Measurements from ENCODE around the gene UBE2J2.
A peak's percentile ranks its signal among the peaks of the same experiment; 100 is the strongest.
"Not testable (repeated sequence)": the region's sequence is repeated elsewhere in the genome, so short reads cannot be mapped to it uniquely, and the experiment has no call there.

The UBE2J2 gene

DNA sequence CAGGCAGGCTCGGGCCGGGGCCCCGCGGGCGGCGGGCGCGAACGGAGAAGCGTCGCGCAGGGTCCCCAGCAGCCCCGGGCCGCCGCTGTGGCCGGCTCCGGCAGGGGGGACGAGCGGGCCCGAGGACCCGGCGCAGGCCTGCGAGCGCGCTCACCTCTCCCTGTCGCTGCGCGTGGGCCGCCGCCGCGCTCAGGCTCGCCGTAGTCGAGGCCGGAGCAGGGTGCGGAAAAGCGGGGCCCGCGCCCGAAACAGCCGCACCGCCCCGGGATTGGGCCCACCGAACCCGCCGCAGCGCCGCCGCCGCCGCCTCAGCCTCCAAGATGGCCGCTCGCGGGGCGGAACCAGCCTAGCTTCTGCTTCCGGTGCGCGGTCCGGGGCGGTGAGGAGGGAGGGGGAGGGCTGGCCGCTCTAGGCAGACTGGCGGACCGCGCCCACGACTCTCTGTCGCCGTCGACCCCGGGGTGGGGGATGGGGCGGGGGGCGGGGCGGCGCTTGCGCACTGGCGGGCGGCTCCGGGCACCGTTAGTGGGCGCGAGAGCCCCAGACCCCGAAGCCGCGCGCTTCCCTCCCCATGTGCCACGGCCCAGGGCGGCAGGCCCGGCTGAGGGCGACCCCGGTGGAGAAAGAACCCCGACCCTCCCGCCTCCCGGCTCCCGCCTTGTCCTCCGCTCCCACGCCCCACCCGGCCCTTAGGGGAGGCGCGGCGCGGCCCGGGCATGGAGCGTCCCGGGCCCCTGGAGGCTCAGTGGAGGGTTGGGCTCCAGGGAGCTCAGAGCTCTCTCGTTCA, at the start of gene UBE2J2:
TSS of gene UBE2J2 (minus strand) at position 343 of the 787 bp plus-strand sequence. CDS start 5,862 bp downstream, outside the sequence.
- DNase-seq: peak; percentile 72 to 84

DNA sequence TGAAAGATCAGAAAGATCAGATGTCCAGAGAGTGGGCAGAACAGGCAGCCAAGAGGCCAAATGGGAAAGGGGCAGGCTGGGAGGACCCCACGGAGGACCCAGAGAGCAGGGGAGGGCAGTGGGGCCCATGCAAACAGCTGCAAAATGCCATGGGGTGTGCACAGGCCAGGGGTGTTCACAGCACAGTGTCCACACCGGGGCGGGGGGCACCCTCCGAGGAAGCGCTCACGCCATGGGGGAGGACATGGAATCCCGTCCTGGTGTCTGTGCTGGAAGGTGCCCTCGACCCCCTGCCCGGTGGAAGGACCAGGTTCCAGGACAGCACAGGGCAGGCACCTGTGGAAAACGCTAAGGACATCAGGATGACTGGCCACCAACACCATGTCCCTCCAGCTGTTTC, 49.3 kb upstream of the UBE2J2 start:
- no peak for DNase-seq

DNA sequence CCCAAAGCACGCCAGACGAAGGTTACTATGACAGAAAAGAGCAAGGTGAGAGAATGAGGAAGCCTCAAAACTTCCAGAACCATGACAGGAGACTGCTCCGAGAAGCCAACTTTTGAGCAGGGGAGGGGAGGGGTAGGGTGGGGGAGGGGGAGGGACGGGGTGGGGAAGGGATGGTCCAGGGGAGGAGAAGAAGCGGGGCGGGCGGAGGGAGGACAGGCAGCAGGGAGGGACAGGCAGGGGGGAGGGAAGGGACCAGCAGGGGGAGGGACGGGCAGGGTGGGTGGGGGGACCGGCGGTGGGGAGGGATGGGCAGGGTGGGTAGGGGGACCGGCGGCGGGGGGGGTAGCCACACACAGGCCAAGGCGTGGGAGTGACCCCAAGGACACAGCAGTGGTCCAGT, 48.8 kb upstream of the UBE2J2 start:
- no peak for DNase-seq

DNA sequence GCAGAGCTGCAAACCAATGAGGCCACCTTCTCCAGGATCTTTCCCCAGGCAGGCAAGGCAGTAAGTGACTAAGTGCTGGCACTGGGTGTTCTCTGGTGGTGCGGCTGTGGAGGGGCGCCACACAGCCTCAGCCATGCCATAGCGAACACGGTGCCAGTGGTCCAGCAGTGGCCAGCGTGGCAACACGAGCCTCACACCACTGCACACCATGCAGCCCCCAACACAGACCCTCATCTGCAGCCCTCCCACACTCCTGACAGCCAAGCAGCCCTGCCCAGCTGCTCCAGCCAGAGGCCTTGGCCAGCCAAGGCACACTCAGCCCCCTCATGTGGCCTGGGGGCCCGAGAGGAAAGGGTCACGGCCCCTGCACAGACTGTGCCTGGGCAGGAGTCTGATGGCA, 47.8 kb upstream of the UBE2J2 start:
- no peak for DNase-seq

DNA sequence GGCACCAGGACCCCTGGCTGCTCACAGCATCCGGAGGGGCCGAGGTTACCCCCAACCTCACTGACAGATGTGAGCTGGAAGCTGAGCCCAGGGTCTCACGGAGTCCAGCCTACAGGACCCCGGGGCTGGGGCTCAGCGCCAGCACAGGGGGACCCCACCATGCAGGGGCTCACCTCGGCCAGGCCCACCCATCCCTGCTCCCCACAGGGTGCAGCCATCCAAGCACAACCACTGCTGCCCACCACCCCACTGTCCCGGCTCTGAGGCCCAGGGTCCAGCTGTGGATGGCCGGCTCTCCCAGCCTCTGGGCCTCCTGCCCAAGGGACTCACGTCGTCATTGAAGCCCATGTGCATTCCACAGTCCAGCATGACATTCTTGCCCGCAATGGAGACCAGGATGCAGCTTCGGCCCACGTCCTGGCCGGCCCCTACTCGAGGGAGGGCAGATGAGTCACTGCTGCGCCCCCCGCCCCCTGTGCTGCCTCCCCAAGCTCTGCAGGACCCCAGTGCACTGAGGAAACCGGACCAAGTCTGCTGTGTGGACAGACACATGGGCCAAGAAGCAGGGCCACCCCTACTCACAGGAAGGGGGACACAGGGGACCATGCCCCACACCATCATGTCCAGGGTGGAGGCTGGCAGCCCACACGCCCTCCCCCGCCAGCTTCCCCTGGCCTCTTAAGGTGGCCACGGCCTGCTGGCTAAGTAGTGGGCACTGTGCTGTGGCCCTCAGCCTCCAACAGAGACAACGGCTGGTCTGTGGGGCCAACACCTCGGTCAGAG, 47.2 kb upstream of the UBE2J2 start:
- no peak for DNase-seq

DNA sequence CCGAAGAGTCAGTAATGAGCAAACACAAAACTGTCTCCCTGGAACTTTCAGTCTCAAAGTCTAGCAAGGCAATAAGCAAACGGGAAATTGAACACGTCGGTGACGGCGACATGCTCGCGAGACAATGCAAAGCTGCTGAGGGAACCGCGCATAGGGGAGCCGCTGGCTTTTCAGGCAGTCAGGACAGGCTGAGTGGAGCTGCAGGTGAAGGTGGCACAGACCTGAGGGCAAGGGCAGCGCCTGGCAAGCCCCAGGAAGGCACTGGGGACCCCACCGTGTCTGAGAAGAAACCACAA, 45.9 kb upstream of the UBE2J2 start:
- DNase-seq: no peak

DNA sequence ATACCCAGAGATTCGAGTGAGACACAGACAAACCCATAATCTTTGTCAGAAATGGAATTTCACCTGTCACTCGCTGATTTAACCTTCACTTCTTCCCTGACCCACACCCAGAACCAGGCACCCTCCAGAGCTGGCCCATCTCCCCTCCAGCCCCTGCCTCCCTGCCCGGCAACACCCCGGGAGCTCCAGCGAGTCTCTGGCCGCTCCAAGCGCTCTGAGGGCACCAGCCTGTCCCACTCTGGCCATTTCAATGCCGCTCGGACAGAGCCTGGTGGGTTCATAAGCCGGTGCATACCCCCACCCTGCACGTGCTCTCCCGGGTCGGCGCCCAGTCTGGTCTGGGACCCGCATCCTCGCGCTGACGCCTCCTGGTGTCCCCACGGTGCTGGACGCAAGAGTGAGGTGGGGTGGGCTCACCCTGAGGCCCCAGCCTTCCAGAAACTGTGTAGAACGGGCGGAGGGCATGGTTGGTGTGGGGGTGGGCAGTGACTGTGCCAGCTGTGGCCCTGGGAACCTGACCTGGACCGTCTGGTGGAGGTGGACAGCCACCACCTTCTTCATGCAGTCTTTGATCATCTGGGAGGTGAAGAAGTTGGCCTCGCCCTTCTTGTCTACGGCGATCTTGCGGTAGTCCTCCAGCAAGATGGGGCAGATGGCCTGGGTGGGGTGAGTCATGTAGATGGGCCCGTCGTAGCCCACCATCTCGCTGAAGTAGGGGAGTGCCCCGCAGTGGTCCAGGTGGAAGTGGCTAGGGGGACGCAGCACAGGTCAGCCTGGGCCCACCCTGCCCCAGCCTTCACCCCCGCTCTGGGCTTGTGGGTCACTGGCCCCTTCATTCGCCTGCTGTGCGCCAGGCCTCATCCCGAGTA, 45.4 kb upstream of the UBE2J2 start:
- no peak for DNase-seq

DNA sequence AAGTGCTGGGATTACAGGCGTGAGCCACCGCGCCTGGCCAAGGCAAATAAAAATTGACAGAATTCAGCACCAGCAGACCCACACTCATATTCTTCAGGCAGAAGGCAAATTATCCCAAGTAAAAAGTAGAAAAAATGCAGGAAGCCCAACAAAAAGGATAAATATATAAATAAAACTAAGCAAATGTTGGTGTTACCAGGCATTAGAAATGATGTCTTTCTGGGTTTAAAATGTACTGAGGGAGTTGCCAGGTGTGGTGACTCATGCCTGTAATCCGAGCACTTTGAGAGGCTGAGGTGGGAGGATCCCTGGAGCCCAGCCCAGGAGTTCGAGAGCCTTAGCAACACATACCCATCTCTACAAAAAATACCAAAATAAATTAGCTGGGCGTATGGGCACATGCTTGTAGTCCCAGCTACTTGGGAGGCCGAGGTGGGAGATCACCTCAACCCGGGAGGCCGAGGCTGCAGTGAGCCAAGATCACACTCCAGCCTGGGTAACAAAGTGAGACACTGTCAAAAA, 44.5 kb upstream of the UBE2J2 start:
- no peak for DNase-seq

DNA sequence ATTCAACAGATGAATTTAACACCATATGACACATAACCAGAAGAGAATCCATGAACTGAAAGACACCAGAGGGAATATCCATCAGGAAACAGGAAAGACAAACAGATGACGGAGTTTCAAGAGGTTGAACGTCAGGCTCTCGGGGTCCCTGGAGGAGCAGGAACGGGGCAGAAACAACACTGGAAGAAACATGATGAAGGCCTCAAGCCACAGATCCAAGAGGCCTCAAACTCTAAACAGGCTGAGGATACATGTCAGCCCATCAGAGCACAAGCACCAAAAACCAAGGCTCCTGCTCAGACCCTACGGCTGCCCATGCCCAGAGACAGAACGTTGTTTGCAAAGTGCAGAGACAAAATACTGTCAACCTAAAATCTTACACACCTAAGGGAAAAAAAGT, 43.8 kb upstream of the UBE2J2 start:
- DNase-seq: no peak

DNA sequence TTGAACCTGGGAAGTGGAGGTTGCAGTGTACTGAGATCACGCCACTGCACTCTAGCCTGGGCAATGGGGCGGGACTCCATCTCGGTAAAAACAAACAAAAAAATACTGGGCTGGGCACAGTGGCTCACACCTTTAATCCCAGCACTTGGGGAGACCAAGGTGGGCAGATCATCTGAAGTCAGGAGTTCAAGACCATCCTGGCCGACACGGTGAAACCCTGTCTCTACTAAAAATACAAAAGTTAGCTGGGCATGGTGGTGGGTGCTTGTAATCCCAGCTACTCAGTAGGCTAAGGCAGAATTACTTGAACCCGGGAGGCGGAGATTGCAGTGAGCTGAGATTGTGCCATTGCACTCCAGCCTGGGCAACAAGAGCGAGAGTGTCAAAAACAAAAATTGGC, 42.5 kb upstream of the UBE2J2 start:
- DNase-seq: not testable (repeated sequence)

DNA sequence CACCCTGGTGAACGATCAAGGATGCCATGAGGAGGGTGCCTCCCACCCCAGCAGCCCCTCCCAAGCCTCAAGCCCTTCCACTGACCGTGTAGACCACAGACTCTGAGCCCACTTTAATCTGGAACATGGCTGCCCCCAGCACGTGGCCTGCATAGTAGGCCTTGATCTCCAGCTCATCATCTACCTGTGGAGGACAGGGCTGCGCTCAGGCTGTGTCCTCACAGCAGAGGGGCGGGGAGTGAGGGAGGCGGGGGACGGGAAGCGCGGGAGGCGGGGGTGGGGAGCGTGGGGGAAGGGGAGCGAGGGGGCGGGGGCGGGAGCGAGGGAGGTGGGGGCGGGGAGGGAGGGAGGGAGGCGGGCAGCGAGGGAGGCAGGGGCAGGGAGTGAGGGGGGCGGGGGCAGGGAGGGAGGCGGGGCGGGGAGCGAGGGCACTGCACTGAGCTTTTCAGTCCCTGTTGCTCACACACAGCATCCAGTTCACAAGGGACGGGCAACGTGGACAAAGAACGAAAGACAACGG, 41.8 kb upstream of the UBE2J2 start:
- DNase-seq: no peak

DNA sequence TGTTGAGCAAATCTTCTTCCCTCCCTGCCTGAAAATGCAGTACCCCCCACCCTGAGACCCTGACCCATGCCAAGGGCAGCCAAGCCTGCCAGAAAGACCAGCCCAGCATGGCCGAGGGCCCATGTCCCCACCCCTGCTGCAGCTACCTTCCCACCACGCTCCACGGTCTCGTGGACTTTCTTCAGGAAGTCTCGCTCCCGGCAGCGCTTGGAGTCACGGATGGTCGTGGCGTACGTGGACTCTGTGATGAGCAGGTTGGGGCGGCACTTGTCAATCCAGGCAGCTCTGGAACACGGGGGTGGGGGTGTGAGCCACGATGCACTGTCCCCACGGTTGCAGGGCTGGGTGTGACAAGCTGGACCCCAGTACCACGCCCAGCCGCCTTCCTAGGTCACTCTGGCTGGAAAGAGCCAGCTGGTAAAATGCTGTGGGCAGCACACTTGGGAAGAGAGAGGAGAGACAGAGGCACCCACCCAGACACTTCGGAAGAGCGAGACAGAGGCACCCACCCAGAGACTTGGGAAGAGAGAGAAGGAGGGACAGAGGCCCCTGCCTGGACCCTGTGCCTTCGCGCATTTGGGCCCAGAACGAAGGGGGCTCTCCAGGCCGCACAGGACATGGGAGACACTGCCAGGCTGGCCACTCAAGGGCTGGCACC, 41.2 kb upstream of the UBE2J2 start:
- no peak for DNase-seq

DNA sequence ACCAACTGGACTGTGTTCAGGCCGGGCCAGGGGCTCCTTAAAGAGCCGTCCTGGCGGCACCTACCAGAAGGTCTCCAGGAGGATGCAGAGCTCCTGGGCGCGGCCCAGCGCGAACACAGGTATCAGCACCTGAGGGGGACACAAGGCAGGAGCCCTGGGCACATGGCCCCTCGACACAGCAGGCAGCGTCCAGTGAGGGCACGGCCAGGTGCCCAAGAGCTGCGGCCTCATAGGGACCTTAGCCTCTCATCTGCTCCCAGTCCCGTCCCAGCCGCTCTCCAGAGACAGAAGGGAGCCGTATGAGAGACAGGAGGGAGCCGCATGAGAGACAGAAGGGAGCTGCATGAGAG, 40.6 kb upstream of the UBE2J2 start:
- DNase-seq: no peak

DNA sequence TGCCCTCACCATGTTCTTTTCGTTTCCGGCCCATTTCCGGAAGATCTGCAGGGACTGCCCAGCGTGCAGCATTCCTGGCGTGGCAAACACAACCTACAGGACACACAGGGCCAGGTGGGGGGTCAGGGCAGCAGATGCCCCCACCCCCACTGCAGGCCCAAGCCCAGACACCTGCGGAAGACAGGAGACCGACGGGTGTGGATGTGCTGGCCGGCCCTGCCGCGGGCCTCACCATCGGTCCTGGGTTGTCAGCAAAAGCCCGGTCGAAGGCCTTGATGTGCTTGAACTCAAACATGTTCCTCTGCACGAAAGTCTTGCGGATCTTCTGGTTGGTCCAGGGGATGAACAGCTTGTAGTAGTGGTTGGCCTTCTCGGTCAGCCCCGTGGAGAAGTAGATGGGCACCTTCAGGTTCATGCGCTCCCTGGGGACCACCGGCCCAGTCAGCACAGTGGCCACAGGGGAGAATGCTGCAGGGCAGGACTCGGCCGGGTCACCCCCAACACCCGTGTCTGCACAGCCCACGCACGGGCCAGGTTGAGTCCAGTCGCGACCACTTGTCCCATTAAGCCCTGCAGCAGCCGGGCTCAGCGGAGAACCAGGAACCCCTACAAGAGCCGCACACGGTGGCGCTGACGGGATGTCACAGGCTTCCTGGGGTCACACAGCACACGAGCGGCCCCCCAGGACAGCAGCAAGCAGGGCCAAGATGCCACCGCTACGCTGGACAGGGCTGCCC, 40.0 kb upstream of the UBE2J2 start:
- DNase-seq: no peak

DNA sequence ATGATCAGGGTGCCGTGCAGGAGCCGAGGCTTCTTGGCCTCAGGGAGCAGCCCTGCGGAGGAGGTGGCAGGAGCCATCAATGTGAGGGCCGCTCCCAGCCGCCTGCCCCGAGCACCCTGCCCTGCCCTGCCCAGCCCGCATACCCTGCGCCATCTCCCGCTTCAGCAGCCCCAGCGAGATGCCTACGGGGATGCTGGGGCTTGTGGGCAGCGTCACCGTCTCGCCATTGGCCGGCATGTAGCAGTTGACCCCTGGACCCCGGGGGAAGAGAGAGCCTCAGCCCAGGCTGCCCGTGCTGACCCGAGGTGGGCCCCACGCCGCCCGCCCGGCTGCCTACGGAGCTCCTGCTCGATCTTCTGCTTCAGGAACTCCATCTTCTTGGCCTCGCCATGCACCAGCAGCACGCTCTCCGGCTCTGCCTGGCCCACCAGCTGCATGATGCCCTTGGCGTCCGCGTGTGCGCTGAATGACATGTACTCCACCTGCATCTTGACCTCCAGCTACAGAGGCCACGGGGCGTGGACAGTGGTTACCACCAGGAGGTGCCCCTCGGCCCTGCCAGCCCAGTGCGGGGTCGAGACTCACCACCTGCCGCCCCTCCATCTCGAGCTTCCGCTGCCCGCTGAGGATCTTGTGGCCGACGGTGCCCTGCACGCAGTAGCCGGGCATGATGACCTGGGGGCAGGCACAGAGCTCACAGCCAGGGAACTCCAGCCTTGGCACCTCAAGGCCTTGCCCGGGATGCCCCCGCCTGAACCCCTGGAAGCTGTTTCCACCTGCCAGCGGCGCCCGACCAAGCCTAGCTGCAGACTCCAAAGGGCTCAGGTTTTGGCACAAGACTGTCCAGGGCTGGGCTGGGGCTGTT, 39.0 kb upstream of the UBE2J2 start:
- DNase-seq: no peak

DNA sequence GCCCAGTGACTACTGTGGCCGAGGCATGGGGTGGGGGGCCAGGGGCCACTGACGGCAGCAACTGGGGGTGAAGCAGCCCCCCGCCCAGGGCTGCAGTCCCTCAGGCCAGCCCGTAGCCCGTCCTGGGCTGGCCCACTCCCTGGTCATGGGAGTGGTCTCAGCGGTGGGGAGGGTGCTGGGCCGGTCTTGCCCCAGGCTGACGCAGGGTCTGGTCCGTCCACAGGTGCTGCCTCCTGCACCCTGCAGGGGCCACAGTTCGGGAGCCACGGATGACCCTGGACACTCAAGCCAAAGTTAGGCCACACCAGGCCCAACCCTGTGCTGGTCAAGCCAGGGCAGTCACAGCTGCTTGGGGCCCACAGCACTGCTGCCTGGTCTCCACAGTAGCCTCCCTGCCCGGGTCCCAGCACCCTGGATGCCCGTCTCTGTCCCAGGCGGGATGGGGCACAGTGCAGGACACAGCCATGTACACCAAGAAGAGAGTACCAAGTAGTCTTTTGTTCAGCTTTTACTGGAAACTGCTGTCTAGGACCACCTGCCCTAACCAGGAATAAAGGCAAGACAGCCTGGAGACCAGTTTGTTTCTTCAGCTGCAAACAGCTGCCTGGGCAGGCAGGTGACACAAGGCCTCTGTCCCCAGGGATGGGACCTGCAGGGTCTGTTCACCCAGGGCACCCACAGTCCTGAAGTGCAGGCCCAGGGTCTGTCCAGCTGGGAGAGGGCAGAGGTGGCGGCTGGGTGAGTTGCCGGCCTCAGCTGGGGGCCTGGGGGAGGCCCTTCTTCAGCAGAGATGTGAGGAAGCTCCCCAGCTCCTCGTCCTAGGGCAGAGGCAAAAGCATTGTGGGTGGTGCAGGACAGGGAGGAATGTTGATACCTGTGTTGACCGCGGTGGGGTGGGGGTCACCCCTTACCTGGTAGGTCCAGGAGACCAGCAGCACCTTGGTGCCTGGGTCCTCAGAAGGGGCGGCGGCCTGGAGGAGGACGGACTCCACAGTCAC, 37.8 kb upstream of the UBE2J2 start:
- DNase-seq: no peak

DNA sequence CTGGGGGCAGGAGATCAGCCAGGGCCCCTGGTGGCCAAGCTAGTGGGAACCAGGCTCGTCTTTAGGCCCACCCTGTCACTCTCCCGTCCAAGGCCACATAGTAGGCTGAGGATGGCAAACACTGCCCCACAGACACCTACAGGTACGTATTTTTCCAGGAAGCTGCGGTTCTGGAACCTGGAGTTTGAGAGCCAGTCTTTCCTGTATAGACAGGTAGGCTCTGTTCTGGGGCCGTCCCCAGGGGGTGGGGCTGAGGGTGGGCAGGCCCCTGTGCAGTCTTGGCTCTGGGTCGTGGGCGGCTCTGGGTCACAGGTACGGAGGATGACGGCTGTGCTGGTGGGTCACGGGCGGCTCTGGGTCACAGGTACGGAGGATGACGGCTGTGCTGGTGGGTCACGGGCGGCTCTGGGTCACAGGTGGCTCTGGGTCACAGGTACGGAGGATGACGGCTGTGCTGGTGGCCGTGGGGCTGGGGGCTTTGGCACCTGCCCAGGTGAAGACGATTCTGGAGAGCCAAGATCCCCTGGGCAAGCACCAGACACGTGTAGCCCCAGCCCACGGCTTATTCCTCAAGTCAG, 36.9 kb upstream of the UBE2J2 start:
- DNase-seq: no peak

DNA sequence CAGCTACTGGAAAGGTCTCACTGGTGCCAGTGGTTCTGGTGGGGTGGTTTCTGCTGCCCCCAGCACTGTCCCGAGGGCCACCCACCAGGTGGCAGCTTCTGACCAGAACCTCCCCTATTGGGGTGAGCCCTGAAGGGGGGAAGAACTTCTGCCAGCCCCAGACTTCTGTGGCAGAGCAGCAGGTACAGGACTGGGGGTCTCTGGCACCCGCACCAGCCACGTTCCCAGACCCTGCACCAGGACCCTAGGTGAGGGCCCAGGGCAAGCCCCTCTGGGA, 36.4 kb upstream of the UBE2J2 start:
- DNase-seq: no peak

All from NCI-H1930 (cell line).